Measurements from ENCODE around the gene RTBDN.
A peak's percentile ranks its signal among the peaks of the same experiment; 100 is the strongest.

The RTBDN gene

GRCh38 chr19:12782424-12783290, 51.7 kb downstream of the RTBDN start:
- DNase-seq (ENCODE audit: low read depth in 2 of 3, low spot score in 2 of 3), result peak; percentile 83 to 91 (median 90)

- DNase-seq (ENCODE audit: low read depth in 2 of 3, low spot score in 2 of 3), result no peak
Observed at GRCh38 chr19:12782174-12782423, 52.3 kb downstream of the RTBDN start.

GRCh38 chr19:12779162-12779993, 55.0 kb downstream of the RTBDN start:
- DNase-seq (ENCODE audit: low read depth in 2 of 3, low spot score in 2 of 3), result no peak

- no peak for DNase-seq (ENCODE audit: low read depth in 2 of 3, low spot score in 2 of 3)
Observed at GRCh38 chr19:12778905-12779161, 55.5 kb downstream of the RTBDN start.

- DNase-seq (ENCODE audit: low read depth in 2 of 3, low spot score in 2 of 3), result no peak
Observed at GRCh38 chr19:12778017-12778904, 56.1 kb downstream of the RTBDN start.

- DNase-seq (ENCODE audit: low read depth in 2 of 3, low spot score in 2 of 3), result peak in 1 of 3 experiments; percentile 78
Observed at GRCh38 chr19:12777217-12778016, 57.0 kb downstream of the RTBDN start.

Measured in activated CD8-positive, alpha-beta memory T cell treated with anti-CD3 and anti-CD28 coated beads for 48 hours (primary cell).